SK-N-SH treated with all-trans-retinoic acid at 6 μM for 48 hours (cell line): Measurements from ENCODE around the gene ZRANB2.

Experiments used
- ARNTL ChIP-seq: fragments of 450-650 bp; formaldehyde crosslinking; IDR thresholded peaks from 2 replicates; pipeline ENCODE4 v1.5.0; 2020; ENCODE audit warnings: low read depth, mild to moderate bottlenecking, moderate library complexity, borderline replicate concordance
- BACH2 ChIP-seq: fragments of 250-450 bp; sonication (Bioruptor Pico); IDR thresholded peaks from 2 replicates; pipeline ENCODE4 v1.9.0; 2021; ENCODE audit warnings: mild to moderate bottlenecking, borderline replicate concordance
- ESRRG ChIP-seq: fragments of 250-450 bp; sonication (Bioruptor Pico); IDR thresholded peaks from 2 replicates; pipeline ENCODE4 v1.6.1; 2021; ENCODE audit warnings: mild to moderate bottlenecking
- ISL1 ChIP-seq: fragments of 250-450 bp; sonication (Bioruptor Pico); IDR thresholded peaks from 2 replicates; pipeline ENCODE4 v2.1.2; 2022; ENCODE audit warnings: mild to moderate bottlenecking, moderate library complexity
- OSR1 ChIP-seq: fragments of 250-450 bp; sonication (Bioruptor Pico); IDR thresholded peaks from 2 replicates; pipeline ENCODE4 v1.8.0; 2022; ENCODE audit warnings: moderate library complexity, mild to moderate bottlenecking, inconsistent platforms
- PPARA ChIP-seq: fragments of 250-450 bp; sonication (Bioruptor Pico); IDR thresholded peaks from 2 replicates; pipeline ENCODE4 v1.5.0; 2020; ENCODE audit warnings: mild to moderate bottlenecking, borderline replicate concordance
- SNAI2 ChIP-seq: fragments of 250-450 bp; sonication (Bioruptor Pico); IDR thresholded peaks from 2 replicates; pipeline ENCODE4 v1.5.0; 2020; ENCODE audit warnings: mild to moderate bottlenecking, moderate library complexity
- ZC3H10 ChIP-seq: fragments of 250-450 bp; sonication (Bioruptor Pico); IDR thresholded peaks from 2 replicates; pipeline ENCODE4 v1.5.1; 2021; ENCODE audit warnings: mild to moderate bottlenecking, moderate library complexity
- ZFP3 ChIP-seq: fragments of 250-450 bp; sonication (Bioruptor Pico); IDR thresholded peaks from 2 replicates; pipeline ENCODE4 v1.5.0; 2020; ENCODE audit warnings: mild to moderate bottlenecking, moderate library complexity
- ZNF70 ChIP-seq: fragments of 450-650 bp; formaldehyde crosslinking; IDR thresholded peaks from 2 replicates; pipeline ENCODE4 v1.5.0; 2020; ENCODE audit warnings: mild to moderate bottlenecking, moderate library complexity
- ZNF8 ChIP-seq: fragments of 450-650 bp; formaldehyde crosslinking; IDR thresholded peaks from 2 replicates; pipeline ENCODE4 v1.5.0; 2020; ENCODE audit warnings: mild to moderate bottlenecking, moderate library complexity
- TF ChIP-seq, protein P1 (sequence below): fragments of 250-450 bp; sonication (Bioruptor Pico); IDR thresholded peaks from 2 replicates; pipeline ENCODE4 v1.8.0; 2020; ENCODE audit warnings: mild to moderate bottlenecking, moderate library complexity, borderline replicate concordance
- TF ChIP-seq, protein P2 (sequence below): fragments of 250-450 bp; sonication (Bioruptor Pico); IDR thresholded peaks from 2 replicates; pipeline ENCODE4 v1.5.1; 2021; ENCODE audit warnings: mild to moderate bottlenecking, moderate library complexity
- TF ChIP-seq, protein P3 (sequence below): fragments of 250-450 bp; sonication (Bioruptor Pico); IDR thresholded peaks from 2 replicates; pipeline ENCODE4 v1.8.0; 2021; ENCODE audit warnings: low read depth, mild to moderate bottlenecking, moderate library complexity, borderline replicate concordance

DNA sequence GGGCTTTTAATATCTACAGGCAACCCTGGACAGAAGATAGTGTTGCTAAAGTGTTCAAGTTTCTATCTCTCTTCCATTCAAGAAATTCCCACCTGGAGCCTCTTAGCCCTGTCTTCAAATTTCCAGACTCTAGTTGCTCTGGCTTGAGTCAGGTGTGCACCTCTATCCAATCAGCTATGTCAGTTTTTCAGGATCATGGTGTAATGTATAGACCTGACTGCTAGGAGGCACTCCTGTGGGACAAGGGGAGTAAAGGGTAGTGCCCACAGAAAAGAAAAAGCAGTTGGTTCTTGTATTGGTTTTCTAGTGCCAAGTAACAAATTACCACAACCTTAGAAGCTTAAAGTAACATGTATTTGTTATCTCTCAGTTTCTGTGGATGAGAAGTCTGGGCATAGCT, 6.2 kb upstream of the ZRANB2 start:
- TF ChIP-seq, protein P1, sequence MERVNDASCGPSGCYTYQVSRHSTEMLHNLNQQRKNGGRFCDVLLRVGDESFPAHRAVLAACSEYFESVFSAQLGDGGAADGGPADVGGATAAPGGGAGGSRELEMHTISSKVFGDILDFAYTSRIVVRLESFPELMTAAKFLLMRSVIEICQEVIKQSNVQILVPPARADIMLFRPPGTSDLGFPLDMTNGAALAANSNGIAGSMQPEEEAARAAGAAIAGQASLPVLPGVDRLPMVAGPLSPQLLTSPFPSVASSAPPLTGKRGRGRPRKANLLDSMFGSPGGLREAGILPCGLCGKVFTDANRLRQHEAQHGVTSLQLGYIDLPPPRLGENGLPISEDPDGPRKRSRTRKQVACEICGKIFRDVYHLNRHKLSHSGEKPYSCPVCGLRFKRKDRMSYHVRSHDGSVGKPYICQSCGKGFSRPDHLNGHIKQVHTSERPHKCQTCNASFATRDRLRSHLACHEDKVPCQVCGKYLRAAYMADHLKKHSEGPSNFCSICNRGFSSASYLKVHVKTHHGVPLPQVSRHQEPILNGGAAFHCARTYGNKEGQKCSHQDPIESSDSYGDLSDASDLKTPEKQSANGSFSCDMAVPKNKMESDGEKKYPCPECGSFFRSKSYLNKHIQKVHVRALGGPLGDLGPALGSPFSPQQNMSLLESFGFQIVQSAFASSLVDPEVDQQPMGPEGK: no peak
- TF ChIP-seq ZC3H10 (CRISPR knock-in tag): no peak
- no peak for TF ChIP-seq SNAI2 (CRISPR knock-in tag)
- TF ChIP-seq ARNTL (CRISPR knock-in tag): no peak
- no peak for TF ChIP-seq ZNF70 (CRISPR knock-in tag)
- TF ChIP-seq ZNF8 (CRISPR knock-in tag): no peak
- no peak for TF ChIP-seq BACH2 (CRISPR knock-in tag)
- no peak for TF ChIP-seq OSR1 (CRISPR knock-in tag)
- TF ChIP-seq, protein P2, sequence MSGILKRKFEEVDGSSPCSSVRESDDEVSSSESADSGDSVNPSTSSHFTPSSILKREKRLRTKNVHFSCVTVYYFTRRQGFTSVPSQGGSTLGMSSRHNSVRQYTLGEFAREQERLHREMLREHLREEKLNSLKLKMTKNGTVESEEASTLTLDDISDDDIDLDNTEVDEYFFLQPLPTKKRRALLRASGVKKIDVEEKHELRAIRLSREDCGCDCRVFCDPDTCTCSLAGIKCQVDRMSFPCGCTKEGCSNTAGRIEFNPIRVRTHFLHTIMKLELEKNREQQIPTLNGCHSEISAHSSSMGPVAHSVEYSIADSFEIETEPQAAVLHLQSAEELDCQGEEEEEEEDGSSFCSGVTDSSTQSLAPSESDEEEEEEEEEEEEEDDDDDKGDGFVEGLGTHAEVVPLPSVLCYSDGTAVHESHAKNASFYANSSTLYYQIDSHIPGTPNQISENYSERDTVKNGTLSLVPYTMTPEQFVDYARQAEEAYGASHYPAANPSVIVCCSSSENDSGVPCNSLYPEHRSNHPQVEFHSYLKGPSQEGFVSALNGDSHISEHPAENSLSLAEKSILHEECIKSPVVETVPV (CRISPR knock-in tag): no peak
- no peak for TF ChIP-seq ZFP3 (CRISPR knock-in tag)
- TF ChIP-seq ISL1 (CRISPR knock-in tag): no peak
- TF ChIP-seq, protein P3, sequence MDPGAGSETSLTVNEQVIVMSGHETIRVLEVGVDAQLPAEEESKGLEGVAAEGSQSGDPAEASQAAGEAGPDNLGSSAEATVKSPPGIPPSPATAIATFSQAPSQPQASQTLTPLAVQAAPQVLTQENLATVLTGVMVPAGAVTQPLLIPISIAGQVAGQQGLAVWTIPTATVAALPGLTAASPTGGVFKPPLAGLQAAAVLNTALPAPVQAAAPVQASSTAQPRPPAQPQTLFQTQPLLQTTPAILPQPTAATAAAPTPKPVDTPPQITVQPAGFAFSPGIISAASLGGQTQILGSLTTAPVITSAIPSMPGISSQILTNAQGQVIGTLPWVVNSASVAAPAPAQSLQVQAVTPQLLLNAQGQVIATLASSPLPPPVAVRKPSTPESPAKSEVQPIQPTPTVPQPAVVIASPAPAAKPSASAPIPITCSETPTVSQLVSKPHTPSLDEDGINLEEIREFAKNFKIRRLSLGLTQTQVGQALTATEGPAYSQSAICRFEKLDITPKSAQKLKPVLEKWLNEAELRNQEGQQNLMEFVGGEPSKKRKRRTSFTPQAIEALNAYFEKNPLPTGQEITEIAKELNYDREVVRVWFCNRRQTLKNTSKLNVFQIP (CRISPR knock-in tag): no peak
- no peak for TF ChIP-seq ESRRG (CRISPR knock-in tag)
- TF ChIP-seq PPARA (CRISPR knock-in tag): no peak
